ENCODE results near the gene KANSL2.
A peak's percentile ranks its signal among the peaks of the same experiment; 100 is the strongest.

The KANSL2 gene

DNA sequence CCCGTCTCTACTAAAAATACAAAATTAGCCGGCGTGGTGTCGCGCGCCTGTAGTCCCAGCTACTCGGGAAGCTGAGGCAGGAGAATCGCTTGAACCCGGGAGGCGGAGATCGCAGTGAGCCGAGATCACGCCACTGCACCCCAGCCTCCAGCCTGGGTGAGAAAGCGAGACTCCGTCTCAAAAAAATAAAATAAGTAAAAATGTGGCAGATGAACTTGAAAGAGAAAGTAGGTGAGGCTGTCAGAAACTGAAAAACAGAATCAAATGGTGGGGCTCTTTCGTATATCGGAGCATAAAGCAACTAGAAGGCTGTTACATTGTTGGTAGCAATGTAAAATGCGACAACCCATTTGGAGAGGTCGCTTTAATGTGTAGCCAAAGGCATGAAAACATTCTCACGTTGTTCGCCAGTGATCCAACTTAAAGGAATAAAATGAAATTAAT is 35.2 kb upstream of the KANSL2 start:
- 0 out of 2 replicates have a peak, but pooled peaks cover 4% of the 10 kb centered on the region for H3K9me3 ChIP-seq (ENCODE audit: low read length)

DNA sequence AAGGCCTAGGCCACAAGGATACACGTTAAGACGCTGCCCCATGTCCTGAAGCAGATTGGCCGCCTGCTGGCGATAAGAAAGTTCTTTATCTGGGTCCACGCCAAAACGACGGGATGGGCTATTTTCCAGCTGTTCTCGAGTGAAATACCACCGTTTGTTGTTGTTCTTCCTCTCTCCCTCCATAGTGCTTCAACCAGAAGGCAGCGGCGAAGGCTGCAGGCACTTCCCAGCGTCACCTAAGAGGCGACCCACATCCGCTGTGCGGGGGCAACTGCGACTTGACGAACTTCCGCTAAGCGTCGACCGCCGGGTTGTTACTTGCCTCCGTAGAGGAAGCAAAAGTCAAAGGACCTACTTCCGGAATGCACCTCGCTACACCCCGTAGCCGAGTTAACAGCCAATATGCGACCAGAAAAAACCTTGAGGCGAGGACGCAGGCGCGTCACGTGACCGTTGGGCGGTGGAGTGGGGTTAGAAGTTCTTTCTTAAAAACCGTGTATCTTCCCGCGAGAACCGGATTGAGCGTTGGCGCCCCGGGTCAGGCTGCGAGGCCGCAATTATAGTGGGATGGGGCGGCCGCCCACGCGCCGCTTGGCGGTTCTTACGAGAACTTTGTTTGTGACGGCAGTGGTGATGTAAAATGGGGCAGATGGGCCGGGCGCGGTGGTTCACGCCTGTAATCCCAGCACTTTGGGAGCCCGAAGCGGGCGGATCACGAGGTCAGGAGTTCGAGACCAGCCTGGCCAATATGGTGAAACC is 34.6 kb upstream of the KANSL2 start, which contains the start of gene CCNT1:
Gene CCNT1, minus strand, starts transcription at position 215 of the 759 bp plus-strand sequence. Its CDS starts 32 bp downstream, at position 183.
- Histone ChIP-seq H3K79me2 (ENCODE audit: insufficient read depth, low read length) (peaks cover 37% of the 10 kb centered on the region), H3F3A (ENCODE audit: insufficient read depth, low read length) (no peaks in the 10 kb centered on the region; the same call in 1 of the 2 replicates), H3K4me1 (ENCODE audit: insufficient read depth, low read length, severe bottlenecking) (peaks cover 26% of the 10 kb centered on the region), H3K4me2 (ENCODE audit: low read length) (peak within 1 kb of the TSS; percentile 84), H2AFZ (ENCODE audit: low read length) (peak within 1 kb of the TSS; percentile 51; the same call in 1 of the 2 replicates), H3K27ac (ENCODE audit: low read depth, low read length, poor library complexity, severe bottlenecking) (peak within 1 kb of the TSS; percentile 75), H3K9ac (ENCODE audit: low read length) (peak within 1 kb of the TSS; percentile 91), H3K36me3 (ENCODE audit: insufficient read depth, low read length) (peaks cover 29% of the 10 kb centered on the region), H3K9me3 (ENCODE audit: low read length) (0 out of 2 replicates have a peak, but pooled peaks cover 4% of the 10 kb centered on the region), H3K27me3 (ENCODE audit: insufficient read depth, low read length) (no peaks in the 10 kb centered on the region), H3K4me3 (ENCODE audit: low read depth, low read length, poor library complexity, severe bottlenecking) (peak within 1 kb of the TSS; percentile 85), H4K20me1 (ENCODE audit: insufficient read depth, low read length) (no peaks in the 10 kb centered on the region), H3K9me2 (ENCODE audit: low read depth, low read length) (no peaks in the 10 kb centered on the region)
- TF ChIP-seq, protein P1, sequence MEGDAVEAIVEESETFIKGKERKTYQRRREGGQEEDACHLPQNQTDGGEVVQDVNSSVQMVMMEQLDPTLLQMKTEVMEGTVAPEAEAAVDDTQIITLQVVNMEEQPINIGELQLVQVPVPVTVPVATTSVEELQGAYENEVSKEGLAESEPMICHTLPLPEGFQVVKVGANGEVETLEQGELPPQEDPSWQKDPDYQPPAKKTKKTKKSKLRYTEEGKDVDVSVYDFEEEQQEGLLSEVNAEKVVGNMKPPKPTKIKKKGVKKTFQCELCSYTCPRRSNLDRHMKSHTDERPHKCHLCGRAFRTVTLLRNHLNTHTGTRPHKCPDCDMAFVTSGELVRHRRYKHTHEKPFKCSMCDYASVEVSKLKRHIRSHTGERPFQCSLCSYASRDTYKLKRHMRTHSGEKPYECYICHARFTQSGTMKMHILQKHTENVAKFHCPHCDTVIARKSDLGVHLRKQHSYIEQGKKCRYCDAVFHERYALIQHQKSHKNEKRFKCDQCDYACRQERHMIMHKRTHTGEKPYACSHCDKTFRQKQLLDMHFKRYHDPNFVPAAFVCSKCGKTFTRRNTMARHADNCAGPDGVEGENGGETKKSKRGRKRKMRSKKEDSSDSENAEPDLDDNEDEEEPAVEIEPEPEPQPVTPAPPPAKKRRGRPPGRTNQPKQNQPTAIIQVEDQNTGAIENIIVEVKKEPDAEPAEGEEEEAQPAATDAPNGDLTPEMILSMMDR (IDR thresholded peaks at IDR 0.05; ENCODE audit: low read length), result no peak; the same call in 1 of the 2 replicates
- TF ChIP-seq EZH2 (IDR thresholded peaks at IDR 0.05; ENCODE audit: borderline replicate concordance, low read length), result no peak

More for the DNA sequence above, 35.2 kb upstream of the KANSL2 start:
- H3K27ac ChIP-seq (ENCODE audit: low read depth, low read length, poor library complexity, severe bottlenecking), result peak overlapping the region; percentile 75
- H3K4me1 ChIP-seq (ENCODE audit: insufficient read depth, low read length, severe bottlenecking), result peaks cover 26% of the 10 kb centered on the region
- no peaks in the 10 kb centered on the region for H3K9me2 ChIP-seq (ENCODE audit: low read depth, low read length)
- H2AFZ ChIP-seq (ENCODE audit: low read length), result peak overlapping the region; percentile 51; the same call in 1 of the 2 replicates
- H3K4me3 ChIP-seq (ENCODE audit: low read depth, low read length, poor library complexity, severe bottlenecking), result peak overlapping the region; percentile 85
- peaks cover 23% of the 10 kb centered on the region for H3K36me3 ChIP-seq (ENCODE audit: insufficient read depth, low read length)
- no peaks in the 10 kb centered on the region for H3K27me3 ChIP-seq (ENCODE audit: insufficient read depth, low read length)
- no peak for TF ChIP-seq EZH2 (IDR thresholded peaks at IDR 0.05; ENCODE audit: borderline replicate concordance, low read length)
- TF ChIP-seq, protein P1 (IDR thresholded peaks at IDR 0.05; ENCODE audit: low read length), result no peak
- H3K9ac ChIP-seq (ENCODE audit: low read length), result peak overlapping the region; percentile 72
- no peaks in the 10 kb centered on the region; the same call in 1 of the 2 replicates for H3F3A ChIP-seq (ENCODE audit: insufficient read depth, low read length)
- H3K4me2 ChIP-seq (ENCODE audit: low read length), result peak overlapping the region; percentile 84
- peaks cover 37% of the 10 kb centered on the region for H3K79me2 ChIP-seq (ENCODE audit: insufficient read depth, low read length)
- no peaks in the 10 kb centered on the region for H4K20me1 ChIP-seq (ENCODE audit: insufficient read depth, low read length)

DNA sequence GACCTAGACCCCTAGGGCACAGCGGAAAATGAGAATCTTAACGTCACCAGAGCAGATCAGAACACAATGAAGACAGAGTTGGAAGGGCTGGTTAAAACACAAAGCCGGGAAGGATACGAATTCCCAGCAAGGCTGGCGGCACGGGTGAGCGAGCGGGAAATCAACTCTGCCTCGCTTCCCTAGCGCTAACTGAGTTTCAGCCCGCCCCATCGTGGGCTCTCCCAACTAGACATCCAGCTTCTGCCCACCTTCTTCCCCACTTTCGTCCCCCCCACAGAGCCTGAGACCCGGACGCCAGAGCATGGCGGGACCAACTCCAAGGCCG is 34.1 kb upstream of the KANSL2 start:
- H2AFZ ChIP-seq (ENCODE audit: low read length), result no peak overlapping the region

More for the DNA sequence above, 34.1 kb upstream of the KANSL2 start:
- H3K9ac ChIP-seq (ENCODE audit: low read length), result peak overlapping the region; percentile 91
- H3K79me2 ChIP-seq (ENCODE audit: insufficient read depth, low read length), result peaks cover 42% of the 10 kb centered on the region
- TF ChIP-seq EZH2 (IDR thresholded peaks at IDR 0.05; ENCODE audit: borderline replicate concordance, low read length), result no peak
- TF ChIP-seq, protein P1 (IDR thresholded peaks at IDR 0.05; ENCODE audit: low read length), result no peak
- H3K27ac ChIP-seq (ENCODE audit: low read depth, low read length, poor library complexity, severe bottlenecking), result peak overlapping the region; percentile 67
- 0 out of 2 replicates have a peak, but pooled peaks cover 4% of the 10 kb centered on the region for H3K9me3 ChIP-seq (ENCODE audit: low read length)
- no peaks in the 10 kb centered on the region for H3K27me3 ChIP-seq (ENCODE audit: insufficient read depth, low read length)
- no peaks in the 10 kb centered on the region for H4K20me1 ChIP-seq (ENCODE audit: insufficient read depth, low read length)
- no peaks in the 10 kb centered on the region; the same call in 1 of the 2 replicates for H3F3A ChIP-seq (ENCODE audit: insufficient read depth, low read length)
- peak overlapping the region; percentile 85 for H3K4me3 ChIP-seq (ENCODE audit: low read depth, low read length, poor library complexity, severe bottlenecking)
- peak overlapping the region; percentile 71 for H3K4me2 ChIP-seq (ENCODE audit: low read length)
- H3K9me2 ChIP-seq (ENCODE audit: low read depth, low read length), result no peaks in the 10 kb centered on the region
- H3K4me1 ChIP-seq (ENCODE audit: insufficient read depth, low read length, severe bottlenecking), result peaks cover 26% of the 10 kb centered on the region
- peaks cover 33% of the 10 kb centered on the region for H3K36me3 ChIP-seq (ENCODE audit: insufficient read depth, low read length)
